ENCODE results near the gene BSN. TPM values are rescaled to one million over a fixed set of nuclear protein-coding genes. Genes with fewer than 3 reads are reported as not detected.

BSN gene
- total RNA-seq, 1 donor from 2014 or later = 46.9 TPM

DNA sequence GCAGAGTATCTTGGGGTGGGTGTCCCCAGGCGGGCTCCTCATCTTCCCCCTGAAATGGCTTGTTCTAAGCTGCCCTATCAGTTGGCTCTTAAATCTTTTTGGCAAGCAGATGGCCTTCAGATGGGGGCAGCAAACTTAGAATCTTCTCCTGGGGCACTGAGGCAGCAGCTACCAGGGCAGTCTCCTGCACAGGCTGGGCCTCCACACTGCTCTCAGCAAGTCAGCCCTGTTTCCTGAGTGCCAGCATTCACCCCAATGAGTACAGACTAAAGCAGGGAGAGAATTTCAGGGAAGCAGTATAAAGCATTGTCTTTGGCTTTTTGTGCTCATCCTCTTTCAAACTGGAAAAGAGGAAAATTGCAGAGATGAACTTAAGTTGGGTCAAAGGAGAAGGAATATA lies 68.8 kb downstream of the BSN start:
- no peaks in the 10 kb centered on the region for H3K4me1 Mint-ChIP-seq (ENCODE audit: low read depth, unreplicated experiment)
- no peak for DNase-seq
- H3K4me3 Mint-ChIP-seq (ENCODE audit: unreplicated experiment) = no peak overlapping the region
- H3K27ac Mint-ChIP-seq (ENCODE audit: unreplicated experiment) = no peak overlapping the region
- H3K36me3 Mint-ChIP-seq (ENCODE audit: unreplicated experiment) = peaks cover 2% of the 10 kb centered on the region
- H3K9me3 Mint-ChIP-seq (ENCODE audit: unreplicated experiment) = peaks cover 4% of the 10 kb centered on the region
- H3K27me3 Mint-ChIP-seq (ENCODE audit: unreplicated experiment) = peaks cover 2% of the 10 kb centered on the region
- TF ChIP-seq CTCF (IDR thresholded peaks at IDR 0.05; ENCODE audit: partially characterized antibody, unreplicated experiment) = no peak

- Mint-ChIP-seq H3K4me3 (ENCODE audit: unreplicated experiment) (no peak overlapping the region), H3K4me1 (ENCODE audit: low read depth, unreplicated experiment) (peaks cover 3% of the 10 kb centered on the region), H3K9me3 (ENCODE audit: unreplicated experiment) (peaks cover 2% of the 10 kb centered on the region), H3K27ac (ENCODE audit: unreplicated experiment) (no peak overlapping the region), H3K36me3 (ENCODE audit: unreplicated experiment) (peaks cover 5% of the 10 kb centered on the region), H3K27me3 (ENCODE audit: unreplicated experiment) (peaks cover 4% of the 10 kb centered on the region)
- no peak for DNase-seq
- no peak for TF ChIP-seq CTCF (IDR thresholded peaks at IDR 0.05; ENCODE audit: partially characterized antibody, unreplicated experiment)
These were observed 70.8 kb downstream of the BSN start for GRCh38 chr3:49625071-49625470.

DNA sequence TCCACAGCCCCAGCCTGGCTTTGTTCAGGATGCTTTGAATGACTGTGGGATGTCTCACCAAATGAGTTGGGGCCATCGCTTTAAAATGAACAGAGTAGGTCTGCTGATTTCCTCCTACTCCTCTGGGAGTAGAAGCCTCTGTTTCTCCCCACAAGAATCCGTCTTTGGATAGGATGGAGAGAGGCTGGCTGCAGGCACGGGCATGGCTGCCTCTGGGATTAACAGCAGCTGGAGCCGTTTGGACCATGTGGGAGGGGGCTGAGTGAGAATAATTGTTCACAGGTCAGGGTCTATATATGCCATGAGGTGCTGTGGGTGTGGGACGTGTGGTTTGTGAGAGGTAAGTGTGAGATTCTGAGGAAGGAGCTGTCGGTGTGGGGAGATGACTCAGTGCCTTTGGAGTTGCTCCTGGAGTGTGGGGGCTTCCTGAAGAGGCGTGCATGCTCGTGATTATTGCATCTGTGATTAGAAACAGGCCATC lies 71.9 kb downstream of the BSN start:
- Mint-ChIP-seq H3K36me3 (ENCODE audit: unreplicated experiment) (peaks cover 14% of the 10 kb centered on the region), H3K27me3 (ENCODE audit: unreplicated experiment) (peaks cover 4% of the 10 kb centered on the region), H3K4me1 (ENCODE audit: low read depth, unreplicated experiment) (peaks cover 5% of the 10 kb centered on the region), H3K9me3 (ENCODE audit: unreplicated experiment) (peaks cover 1% of the 10 kb centered on the region), H3K27ac (ENCODE audit: unreplicated experiment) (no peak overlapping the region), H3K4me3 (ENCODE audit: unreplicated experiment) (no peak overlapping the region)
- TF ChIP-seq CTCF (IDR thresholded peaks at IDR 0.05; ENCODE audit: partially characterized antibody, unreplicated experiment) = no peak
- DNase-seq = no peak

DNA sequence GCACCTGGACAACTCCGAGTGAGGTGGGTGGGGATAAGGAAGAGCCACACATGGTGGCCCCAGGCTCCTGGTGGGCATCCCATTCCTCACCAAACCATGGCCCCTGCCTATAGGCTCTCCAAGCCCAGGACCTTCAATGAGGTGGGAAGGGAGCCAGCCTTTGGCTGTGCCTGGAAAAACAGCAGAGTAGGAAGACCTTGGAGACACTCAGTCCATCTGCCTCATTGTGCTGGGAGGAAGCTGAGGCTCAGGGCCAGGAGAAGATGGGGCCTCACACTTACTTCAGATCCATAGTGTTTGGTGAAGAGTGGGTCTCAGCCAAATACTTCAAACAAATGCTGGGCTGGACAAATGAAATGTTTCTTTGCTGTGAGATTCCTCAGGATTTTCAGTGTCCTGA lies 72.5 kb downstream of the BSN start:
- Mint-ChIP-seq H3K27ac (ENCODE audit: unreplicated experiment) (no peak overlapping the region), H3K9me3 (ENCODE audit: unreplicated experiment) (peaks cover 3% of the 10 kb centered on the region), H3K36me3 (ENCODE audit: unreplicated experiment) (peaks cover 20% of the 10 kb centered on the region), H3K4me3 (ENCODE audit: unreplicated experiment) (no peak overlapping the region), H3K4me1 (ENCODE audit: low read depth, unreplicated experiment) (peaks cover 5% of the 10 kb centered on the region), H3K27me3 (ENCODE audit: unreplicated experiment) (peaks cover 7% of the 10 kb centered on the region)
- DNase-seq = no peak
- no peak for TF ChIP-seq CTCF (IDR thresholded peaks at IDR 0.05; ENCODE audit: partially characterized antibody, unreplicated experiment)

DNA sequence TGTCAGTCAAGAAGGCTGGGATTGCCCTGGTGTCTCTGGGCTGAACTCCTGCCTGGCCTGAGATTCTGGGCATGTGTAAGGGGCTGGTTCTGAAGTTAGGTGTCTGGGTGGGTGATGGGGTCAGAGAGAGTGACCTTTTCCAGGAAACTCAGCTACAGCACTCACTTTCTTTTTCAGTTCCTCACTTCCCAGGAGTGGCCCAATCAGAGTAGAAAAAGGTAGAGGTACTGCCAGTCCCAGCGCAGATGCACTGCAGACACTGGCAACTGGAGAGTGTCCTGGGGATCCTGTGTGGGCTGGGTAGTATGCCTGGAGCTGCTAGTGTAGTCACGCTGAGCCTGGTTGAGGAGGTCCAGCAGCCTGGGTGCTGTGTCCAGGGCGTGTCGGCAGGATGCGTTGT lies 73.4 kb downstream of the BSN start:
- Mint-ChIP-seq H3K9me3 (ENCODE audit: unreplicated experiment) (peaks cover 5% of the 10 kb centered on the region), H3K4me1 (ENCODE audit: low read depth, unreplicated experiment) (peaks cover 5% of the 10 kb centered on the region), H3K27me3 (ENCODE audit: unreplicated experiment) (peaks cover 7% of the 10 kb centered on the region), H3K36me3 (ENCODE audit: unreplicated experiment) (peaks cover 24% of the 10 kb centered on the region), H3K4me3 (ENCODE audit: unreplicated experiment) (no peak overlapping the region), H3K27ac (ENCODE audit: unreplicated experiment) (no peak overlapping the region)
- no peak for TF ChIP-seq CTCF (IDR thresholded peaks at IDR 0.05; ENCODE audit: partially characterized antibody, unreplicated experiment)
- no peak for DNase-seq

Data from glutamatergic neuron (in vitro differentiated cells).